ENCODE data around the gene ARHGEF3.

DNA sequence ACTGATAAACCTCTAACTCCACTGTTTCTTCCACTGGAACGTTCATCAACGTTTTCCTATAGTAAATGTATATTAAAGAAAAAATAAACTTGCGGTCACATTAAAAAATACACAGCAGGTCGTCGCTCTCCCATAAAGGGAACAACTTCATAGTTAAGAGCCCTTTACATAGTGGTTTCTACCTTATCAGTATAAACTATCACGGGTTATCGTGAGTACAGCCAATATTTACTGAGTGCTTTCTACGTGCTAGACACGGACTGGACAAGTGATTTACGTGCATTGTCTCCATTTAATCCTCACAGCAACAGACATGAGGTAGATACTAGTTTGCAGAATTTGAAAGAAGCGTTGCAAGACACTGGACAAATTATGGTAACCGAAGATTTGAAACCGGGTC, 117.7 kb downstream of the ARHGEF3 start:
- TF ChIP-seq, protein P1, sequence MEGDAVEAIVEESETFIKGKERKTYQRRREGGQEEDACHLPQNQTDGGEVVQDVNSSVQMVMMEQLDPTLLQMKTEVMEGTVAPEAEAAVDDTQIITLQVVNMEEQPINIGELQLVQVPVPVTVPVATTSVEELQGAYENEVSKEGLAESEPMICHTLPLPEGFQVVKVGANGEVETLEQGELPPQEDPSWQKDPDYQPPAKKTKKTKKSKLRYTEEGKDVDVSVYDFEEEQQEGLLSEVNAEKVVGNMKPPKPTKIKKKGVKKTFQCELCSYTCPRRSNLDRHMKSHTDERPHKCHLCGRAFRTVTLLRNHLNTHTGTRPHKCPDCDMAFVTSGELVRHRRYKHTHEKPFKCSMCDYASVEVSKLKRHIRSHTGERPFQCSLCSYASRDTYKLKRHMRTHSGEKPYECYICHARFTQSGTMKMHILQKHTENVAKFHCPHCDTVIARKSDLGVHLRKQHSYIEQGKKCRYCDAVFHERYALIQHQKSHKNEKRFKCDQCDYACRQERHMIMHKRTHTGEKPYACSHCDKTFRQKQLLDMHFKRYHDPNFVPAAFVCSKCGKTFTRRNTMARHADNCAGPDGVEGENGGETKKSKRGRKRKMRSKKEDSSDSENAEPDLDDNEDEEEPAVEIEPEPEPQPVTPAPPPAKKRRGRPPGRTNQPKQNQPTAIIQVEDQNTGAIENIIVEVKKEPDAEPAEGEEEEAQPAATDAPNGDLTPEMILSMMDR (IDR thresholded peaks at IDR 0.05 in 4 of 5, conservative IDR thresholded peaks at IDR 0.05 in 1 of 5) = no peak
- TF ChIP-seq POLR2A (IDR thresholded peaks at IDR 0.05) = no peak
